ENCODE results near the gene LAMTOR3.

DNA sequence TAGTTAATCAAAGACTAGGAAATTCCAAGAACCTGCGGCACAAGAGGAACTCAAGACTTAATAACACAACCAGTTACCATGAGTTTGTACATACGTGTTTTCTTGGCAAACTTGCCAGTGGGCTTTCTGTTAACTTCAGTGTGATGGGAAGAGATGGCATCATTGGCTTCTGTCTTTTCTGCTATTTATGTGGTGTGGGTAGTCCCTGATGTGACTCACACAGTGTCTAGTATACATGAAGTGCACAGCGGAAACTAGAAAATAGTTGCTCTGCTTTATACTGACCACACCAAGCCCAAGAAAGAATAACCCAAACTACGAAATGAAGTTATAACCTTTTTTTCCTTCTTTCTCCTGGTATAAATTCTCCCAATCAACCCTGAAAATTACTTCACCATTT is 53.1 kb downstream of the LAMTOR3 start:
- TF ChIP-seq, protein P1, sequence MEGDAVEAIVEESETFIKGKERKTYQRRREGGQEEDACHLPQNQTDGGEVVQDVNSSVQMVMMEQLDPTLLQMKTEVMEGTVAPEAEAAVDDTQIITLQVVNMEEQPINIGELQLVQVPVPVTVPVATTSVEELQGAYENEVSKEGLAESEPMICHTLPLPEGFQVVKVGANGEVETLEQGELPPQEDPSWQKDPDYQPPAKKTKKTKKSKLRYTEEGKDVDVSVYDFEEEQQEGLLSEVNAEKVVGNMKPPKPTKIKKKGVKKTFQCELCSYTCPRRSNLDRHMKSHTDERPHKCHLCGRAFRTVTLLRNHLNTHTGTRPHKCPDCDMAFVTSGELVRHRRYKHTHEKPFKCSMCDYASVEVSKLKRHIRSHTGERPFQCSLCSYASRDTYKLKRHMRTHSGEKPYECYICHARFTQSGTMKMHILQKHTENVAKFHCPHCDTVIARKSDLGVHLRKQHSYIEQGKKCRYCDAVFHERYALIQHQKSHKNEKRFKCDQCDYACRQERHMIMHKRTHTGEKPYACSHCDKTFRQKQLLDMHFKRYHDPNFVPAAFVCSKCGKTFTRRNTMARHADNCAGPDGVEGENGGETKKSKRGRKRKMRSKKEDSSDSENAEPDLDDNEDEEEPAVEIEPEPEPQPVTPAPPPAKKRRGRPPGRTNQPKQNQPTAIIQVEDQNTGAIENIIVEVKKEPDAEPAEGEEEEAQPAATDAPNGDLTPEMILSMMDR (IDR thresholded peaks at IDR 0.05): no peak
- TF ChIP-seq EP300 (IDR thresholded peaks at IDR 0.05): no peak
- no peak for TF ChIP-seq POLR2A (IDR thresholded peaks at IDR 0.05)

Data from tibial nerve (tissue), 4 donors.